ENCODE data around the gene RHOV.
A peak's percentile ranks its signal among the peaks of the same experiment; 100 is the strongest.

The RHOV gene

DNA sequence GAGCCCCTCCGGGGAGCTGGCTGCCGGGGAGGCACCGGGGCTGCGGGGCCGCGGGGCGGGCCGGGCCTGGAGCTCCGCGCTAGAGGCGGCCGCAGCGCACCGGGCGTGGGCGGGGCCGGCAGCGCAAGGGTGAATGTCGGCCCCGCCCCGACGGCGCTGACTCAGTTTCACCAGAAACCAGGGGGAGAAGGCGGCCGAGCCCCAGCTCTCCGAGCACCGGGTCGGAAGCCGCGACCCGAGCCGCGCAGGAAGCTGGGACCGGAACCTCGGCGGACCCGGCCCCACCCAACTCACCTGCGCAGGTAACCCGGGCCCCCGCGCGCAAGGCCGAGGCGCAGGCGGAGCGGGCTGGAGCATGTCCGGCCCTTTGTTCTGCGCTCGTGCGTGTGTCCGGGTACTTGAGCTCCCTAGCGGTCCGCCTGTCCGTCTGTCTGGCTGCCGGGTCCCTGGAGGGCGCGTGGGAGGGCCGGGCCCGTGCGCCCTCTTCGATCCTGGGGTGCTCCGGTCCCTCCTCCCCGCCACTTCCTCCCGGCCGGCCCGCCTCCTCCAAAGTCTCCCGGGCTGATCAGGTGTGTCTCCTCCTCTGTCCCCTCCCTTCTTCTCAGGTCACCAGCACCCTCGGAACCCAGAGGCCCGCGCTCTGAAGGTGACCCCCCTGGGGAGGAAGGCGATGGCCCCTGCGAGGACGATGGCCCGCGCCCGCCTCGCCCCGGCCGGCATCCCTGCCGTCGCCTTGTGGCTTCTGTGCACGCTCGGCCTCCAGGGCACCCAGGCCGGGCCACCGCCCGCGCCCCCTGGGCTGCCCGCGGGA is 29.9 kb downstream of the RHOV start, which contains the start of gene SPINT1:
Gene SPINT1 (plus strand): TSS at position 164 of the 811 bp plus-strand sequence. CDS start 507 bp downstream, at position 671.
- DNase-seq: peak; percentile 33

DNA sequence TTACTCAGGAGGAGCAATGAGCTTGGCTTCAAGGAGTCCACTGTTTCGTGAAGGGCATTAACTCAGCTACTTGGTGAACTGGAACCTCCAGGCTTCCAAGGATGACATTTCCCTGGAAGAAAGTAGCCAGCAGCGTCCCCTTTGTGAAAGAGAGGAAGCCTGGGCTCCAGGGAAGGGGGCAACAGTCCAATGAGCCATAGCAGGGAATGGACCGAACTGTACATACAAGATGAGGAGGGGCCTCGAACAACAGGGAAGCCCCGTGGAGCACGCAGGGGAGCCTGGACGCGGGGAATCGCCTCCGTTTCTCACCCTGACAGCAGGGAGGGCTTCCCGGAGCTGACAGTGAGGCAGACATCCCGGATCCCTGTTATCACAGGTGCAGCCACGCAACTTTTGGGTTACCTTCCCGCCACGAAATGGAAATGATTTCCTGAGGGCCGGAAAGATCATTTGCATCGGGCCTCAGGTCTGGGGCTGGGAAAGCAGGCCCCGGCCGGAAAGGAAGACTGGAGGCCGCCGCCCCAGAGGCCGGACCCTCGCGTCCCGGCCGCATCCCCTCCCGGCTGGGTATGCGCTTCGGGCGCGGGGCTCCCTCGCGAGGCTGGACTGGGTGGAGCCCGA is 30.7 kb downstream of the RHOV start:
- DNase-seq: no peak

DNA sequence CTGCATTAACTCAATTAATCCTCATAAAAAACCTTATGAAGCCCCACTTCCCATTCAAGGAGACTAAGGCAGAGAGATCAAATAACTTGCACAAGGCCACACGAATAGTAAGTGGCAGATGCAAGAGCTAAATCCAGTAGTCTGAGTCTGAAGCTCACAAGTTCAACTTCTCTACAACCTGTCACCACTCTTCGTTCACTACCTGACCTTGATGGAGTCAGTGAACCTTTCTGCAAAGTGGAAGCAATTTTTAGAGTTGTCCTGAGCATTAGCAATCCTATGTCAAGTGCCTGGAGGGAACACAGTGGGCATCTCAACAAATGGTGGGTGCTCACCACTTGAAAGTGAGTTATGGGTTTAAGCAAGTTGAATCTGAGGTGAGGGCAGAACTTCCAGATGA is 32.3 kb downstream of the RHOV start:
- no peak for DNase-seq

DNA sequence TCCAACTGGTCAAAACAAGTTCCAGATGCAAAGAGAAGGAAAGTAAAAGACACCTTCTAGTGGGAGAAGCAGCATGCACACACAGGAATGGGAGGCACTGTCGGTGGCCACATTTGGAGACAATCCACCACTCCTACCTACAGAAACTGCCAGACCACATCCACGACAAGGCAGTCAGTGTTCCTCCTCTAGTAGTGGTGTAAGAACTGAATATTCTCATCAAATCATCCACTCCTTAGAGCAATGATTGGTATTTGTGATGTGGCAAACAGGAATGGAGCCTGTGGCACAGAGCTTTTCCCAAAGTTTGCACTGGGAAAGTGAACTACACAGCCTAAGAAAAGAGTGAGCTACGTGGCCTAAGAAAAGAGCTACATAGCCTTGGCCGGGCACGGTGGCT is 35.3 kb downstream of the RHOV start:
- no peak for DNase-seq

DNA sequence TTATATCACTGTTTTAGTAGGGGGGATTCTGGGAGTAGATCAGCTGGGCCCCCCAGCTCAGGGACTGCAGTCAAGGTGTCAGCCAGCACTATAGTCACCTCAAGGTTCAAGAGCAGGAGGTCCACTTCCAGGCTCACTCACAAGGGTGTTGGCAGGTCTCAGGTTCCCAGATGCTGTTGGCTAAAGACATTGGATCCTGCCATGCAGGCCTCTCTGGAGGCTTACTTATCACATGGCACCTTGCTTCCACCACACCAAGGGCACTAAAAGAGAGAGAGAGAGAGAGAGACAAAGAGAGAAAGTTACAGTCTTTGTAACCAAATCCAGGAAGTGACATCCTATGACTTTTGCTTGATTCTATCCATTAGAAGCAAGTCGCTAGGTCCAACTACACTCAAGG is 38.0 kb downstream of the RHOV start:
- no peak for DNase-seq

DNA sequence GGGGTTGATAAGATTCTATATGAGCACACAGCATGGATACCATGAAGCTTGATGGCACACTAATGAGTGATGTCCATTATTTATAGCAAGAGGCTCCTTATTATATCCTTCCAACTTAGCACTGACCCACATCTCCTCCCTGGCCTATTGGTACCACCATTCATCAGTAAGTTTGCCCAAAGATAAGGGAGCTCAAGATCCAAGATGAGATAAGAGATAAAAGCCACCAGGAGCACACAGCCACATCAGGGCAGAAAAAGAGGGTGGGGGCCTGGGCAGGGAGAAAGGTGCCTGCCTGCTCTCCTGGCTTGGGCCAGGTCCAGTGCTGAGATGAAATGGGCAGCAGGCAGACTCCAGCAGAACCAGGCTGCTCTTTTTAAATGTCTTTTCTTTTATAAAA is 41.1 kb downstream of the RHOV start:
- DNase-seq: no peak

DNA sequence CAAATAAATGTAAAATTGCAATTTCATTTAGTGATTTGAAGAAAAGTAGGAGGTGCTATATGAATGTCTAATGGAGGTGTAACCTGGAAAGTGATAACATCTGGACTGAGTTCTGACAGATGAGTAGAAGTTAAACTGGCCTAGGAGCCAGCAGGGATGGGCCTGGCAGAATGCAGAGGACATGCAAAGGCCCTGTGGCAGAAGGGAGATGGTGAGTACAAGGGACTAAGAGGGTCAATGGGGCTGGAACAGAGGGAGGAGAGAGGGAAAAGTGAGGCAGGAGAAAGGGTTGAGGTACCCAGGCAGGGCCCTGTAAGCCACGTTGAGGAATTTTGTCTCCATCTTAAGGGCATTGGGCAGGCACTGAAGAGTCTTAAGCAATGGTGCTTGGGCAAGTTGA is 42.2 kb downstream of the RHOV start:
- no peak for DNase-seq

DNA sequence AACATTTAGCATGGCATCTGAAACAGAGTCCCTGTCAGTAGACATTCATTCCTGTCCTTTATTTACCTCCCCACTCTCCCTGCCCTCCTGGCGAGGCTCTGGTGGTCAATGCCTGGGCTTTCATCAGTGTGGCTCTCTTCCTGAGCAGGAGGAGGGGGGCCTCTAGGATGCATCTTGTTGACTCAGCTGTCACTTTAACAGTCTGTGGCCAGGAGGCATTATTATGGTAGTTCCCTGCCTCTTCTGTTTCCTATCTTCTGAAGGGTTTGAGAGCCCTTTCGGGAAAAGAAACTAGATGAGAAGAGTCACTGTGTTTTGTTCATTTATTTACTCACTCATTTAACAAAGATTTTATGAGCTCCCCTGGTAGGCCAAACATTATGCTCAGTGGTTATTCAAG is 43.1 kb downstream of the RHOV start:
- no peak for DNase-seq

DNA sequence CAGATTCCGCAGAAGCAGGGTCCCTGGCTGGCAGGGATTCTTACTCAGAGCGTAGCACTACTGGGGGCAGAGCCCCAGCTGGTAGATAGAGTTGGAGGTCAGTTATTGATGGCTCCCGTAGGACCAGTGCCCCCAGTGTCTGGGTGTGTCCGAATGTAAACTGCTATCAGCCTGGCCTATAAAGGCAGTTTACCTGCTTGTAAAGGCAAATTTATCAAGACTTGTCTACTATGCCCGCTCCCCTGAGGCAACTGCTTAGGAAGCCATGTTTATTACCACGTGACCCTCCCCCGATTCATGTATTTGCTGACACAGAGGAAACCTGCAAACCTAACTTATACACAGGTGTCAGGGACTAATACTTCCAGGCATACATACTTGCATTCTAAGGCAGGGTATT is 44.9 kb downstream of the RHOV start:
- DNase-seq: no peak

DNA sequence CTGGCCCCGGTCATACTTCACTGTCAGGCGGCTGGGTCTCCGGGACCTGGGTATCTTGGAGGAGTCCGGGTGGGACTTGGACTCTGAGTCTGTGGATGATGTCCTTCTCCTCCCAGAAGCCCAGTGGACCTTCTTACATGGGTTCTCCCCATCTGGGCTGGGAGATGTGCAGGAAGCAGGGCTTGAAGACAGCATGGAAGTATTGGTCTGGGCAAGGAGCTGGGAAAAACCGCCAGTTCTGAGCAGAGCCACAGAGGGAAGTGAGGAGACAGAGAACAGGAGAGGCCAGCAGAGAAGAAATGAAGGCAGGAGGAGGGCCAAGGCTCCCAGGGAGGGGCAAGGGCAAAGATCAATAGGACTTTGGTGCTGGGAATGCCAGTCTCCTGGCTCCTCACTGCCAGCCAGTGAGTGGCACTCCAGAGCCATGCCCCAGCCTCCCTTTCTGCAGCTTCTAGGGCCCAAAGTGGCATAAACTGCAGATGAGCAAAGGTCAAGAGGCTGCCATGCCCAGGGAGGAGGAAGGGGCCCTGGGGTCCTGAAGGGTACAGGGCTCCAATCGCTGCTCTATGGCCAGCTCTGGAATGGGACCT is 45.5 kb downstream of the RHOV start, which contains the start of gene PPP1R14D:
Gene PPP1R14D (minus strand): TSS at position 262 of the 590 bp plus-strand sequence. CDS start 67 bp downstream, at position 195.
- DNase-seq: no peak

DNA sequence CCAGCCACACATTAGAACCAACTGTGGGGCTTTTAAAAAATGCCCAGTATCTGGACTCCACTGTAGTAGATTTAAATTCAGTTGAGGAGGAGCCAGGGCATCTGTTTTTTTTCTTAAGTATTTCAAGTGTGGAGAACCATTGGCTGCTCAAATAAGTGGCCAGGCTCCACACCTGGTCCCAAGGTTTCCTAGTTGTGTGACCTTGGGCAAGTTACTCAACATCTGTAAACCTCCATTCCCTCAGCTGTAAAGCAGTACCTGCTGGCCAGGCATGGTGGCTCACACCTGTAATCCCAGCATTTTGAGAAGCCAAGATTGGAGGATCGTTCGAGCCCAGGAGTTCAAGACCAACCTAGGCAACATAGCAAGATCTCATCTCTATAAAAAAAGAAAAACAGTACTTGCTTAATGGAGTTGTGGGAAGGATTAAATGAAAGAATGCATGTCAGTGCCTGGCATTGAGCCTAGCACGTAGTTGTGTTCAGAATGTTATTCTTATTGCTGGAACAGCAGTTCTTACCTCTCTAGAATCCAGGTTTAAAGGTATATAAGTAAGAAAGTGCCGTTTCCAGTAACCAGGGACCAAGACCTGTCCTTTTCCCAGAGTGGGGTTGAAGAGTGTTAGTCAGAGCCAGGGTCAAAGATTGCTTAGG is 47.5 kb downstream of the RHOV start:
- DNase-seq: no peak

DNA sequence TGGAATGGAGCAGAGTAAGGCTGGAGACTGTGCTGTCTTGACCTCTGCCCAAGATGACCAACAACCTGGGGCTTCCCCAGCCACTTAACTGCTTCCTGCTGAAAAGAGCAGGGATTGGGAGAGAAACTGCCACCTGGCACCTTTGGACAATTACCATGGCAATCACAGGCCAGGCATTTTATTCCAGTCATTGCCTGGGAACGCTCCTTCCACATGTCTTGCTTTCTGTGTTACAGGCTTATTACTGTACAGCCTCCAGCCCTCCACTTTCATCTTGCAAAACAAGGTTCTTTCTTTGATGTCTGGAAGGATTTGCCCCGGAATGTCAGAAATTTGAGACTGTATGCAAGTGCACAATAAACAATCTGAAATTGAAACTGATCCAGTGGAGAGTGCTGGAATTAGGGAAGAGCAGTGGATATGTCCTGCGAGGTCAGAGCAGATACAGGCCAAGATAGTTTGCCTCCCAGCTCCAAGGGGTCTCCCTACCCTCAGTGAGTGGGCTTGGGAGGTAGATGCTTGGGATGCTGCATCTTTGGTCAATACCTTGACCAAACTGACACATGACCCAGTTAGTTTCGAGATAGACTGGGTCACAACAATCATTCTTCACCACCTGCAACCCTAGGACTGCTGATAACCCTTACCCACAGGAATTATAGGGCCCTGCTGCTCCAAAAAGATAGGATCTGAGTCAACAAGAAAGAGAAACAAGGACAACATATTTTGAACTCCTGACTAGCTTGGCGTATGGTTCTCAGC is 48.2 kb downstream of the RHOV start:
- DNase-seq: no peak

DNA sequence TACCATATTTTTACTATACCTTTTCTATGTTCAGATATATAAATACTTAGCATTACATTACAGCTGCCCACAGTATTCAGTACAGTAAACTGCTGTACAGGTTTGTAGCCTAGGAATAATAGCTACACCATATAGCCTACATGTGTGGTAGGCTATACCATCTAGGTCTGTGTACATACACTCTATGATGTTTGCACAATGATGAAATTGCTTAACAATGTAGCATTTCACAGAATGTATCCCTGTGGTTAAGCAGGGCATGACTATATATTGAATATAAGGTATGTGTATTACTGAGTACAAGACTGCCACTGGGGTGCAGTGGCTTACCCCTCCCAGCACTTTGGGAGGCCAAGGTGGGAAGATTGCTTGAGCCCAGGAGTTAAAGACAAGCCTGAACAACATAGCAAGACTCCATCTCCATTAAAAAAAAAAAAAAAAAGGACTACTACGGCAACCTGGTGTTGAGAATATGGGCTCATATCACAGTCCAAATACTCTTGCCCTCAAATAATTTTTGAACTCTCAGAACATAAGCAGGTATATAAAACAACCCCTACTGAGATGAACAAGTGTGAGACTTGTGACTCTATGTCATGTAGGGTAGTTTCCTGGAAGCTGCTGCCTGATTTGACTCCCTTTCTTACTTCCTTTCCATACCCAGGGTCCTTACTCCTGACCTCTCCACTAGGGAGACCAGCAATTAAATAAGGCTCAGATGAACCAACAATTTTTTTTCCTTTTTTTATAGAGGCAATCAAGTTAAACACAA is 50.3 kb downstream of the RHOV start:
- DNase-seq: no peak
